GM19438 (cell line): Measurements from ENCODE around the gene MRRF.
"Not testable (repeated sequence)": the region's sequence is repeated elsewhere in the genome, so short reads cannot be mapped to it uniquely, and the experiment has no call there.

Source experiments
- ATAC-seq: cut with Tn5 transposase; IDR thresholded peaks from one replicate; pipeline ENCODE4 v1.9.1; 2021; ENCODE audit warnings: low read depth; ENCODE audit not compliant: unreplicated experiment

Gene MRRF

GRCh38 chr9:122330466-122330865, 65.8 kb downstream of the MRRF start:
- not testable (repeated sequence) for ATAC-seq

DNA sequence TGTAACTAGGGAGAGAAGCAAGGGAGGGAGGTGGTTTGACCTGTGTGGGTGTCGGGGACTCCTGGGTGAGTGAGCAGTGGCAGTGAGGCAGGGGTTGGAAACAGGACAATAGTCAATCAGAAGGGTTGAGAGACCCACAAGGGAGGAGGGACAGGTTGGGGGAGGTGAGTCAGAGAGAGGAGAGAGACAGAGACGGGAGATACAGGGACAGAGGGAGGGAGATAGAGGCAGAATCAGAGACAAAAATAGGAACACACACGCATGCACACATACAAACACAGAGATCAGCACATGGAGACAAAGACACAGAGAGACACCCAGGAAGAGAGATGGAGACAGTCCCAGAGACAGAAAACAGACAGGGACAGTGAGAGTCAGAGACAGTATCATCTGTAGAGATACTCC, 66.8 kb downstream of the MRRF start:
- ATAC-seq: no peak

GRCh38 chr9:122332083-122332482, 67.4 kb downstream of the MRRF start:
- no peak for ATAC-seq

DNA sequence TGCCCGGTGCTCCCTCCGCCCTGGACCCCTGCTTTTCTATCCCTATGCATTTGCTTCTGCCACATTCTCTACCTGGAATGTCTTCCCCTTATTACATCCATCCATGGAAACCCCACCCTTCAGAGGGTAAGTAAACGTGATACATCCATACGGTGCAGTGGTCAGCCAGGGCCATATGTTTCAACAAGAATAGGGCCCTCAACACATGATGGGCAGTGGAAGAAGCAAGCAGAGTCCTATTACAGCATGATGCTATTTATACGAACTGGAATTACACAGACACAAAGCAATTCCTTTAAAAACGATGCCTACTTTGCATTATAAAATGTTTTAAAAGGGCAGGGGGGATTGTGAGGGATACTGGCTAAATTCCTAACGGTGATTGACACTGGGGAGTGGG, 68.0 kb downstream of the MRRF start:
- ATAC-seq: no peak

- ATAC-seq: no peak
These were observed 68.6 kb downstream of the MRRF start for GRCh38 chr9:122333169-122333808.

- no peak for ATAC-seq
These were observed 70.2 kb downstream of the MRRF start for GRCh38 chr9:122334916-122335315.

DNA sequence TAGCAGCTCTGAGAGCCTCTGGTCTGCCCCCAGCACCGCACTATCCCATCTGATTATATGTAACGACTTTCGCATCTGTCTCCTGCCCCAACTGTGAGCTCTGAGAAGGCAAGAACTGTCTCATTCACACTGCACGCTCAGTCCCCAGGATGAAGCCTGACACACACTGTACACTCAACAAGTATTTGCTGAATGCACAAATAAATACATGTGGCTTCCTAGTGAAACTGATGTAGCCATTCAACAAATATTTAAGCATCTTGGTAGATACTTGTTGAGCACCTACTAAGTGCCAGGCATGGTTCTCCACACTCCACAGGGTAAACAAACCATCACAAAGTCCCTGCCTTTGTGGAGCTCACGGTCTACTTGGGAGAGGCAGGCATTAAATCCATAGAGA, 71.5 kb downstream of the MRRF start:
- no peak for ATAC-seq

GRCh38 chr9:122336866-122337555, 72.3 kb downstream of the MRRF start:
- no peak for ATAC-seq

DNA sequence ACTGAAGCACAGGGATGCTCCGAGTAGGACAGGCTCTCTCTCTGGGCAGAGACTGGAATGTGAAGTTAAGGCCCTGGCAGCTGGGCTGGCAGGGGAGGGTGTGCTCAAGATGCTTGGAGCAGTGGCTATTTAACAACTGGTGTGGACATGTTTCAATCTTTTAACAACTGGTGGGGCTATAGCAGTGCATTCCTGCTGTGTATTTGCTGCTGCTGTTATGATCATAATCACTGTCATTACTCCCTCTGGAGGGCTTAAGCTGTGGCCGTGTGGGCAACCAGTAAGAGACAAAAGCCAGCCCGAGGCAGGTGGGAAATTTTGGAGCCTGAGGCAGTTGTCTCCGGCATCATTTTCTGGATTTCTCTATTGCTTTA, 72.9 kb downstream of the MRRF start:
- ATAC-seq: no peak

DNA sequence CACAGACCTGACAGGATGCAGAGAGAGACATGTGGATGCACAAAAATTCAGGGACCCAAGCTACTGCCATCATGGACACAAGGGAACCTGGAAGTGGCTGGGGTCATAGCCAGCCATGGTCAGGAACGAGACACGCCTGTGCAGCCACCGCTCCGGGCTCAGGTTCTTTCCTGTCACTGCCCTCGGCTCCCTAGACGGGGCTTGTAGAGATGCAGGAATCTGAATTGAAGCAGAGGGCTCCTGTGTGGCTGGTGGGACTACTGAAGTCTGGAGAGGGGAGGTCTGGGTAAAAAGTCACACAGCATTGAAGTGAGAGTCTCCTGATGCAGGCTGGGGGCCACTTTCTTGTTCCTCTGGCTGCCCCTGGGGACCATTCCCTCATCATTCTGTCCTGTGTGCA, 73.9 kb downstream of the MRRF start:
- no peak for ATAC-seq

DNA sequence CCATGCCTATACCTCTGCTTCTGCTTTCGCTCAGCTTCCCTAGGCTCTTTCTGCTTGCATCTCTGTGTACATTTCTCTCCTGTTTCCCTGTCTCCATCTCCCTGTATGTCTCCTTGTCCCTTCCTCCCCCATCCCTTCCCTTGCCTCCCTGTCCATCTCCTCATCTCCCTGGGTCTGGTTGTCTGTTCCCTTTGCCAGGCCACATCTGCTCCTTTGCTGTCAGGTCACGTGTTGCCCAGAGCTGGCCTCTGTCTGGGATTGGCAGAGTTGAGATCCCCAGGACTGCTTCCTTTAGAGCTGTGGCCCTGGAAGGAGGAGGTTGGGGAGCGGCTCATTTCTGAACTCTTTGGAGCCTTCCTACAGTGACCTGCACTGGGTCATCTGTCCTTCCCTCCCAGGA, 74.3 kb downstream of the MRRF start:
- no peak for ATAC-seq

GRCh38 chr9:122339579-122339978, 74.9 kb downstream of the MRRF start:
- no peak for ATAC-seq

GRCh38 chr9:122340161-122340560, 75.5 kb downstream of the MRRF start:
- ATAC-seq: no peak

- ATAC-seq: no peak
These were observed 77.8 kb downstream of the MRRF start for GRCh38 chr9:122342323-122343050.

GRCh38 chr9:122346478-122347347, 82.0 kb downstream of the MRRF start:
- no peak for ATAC-seq

DNA sequence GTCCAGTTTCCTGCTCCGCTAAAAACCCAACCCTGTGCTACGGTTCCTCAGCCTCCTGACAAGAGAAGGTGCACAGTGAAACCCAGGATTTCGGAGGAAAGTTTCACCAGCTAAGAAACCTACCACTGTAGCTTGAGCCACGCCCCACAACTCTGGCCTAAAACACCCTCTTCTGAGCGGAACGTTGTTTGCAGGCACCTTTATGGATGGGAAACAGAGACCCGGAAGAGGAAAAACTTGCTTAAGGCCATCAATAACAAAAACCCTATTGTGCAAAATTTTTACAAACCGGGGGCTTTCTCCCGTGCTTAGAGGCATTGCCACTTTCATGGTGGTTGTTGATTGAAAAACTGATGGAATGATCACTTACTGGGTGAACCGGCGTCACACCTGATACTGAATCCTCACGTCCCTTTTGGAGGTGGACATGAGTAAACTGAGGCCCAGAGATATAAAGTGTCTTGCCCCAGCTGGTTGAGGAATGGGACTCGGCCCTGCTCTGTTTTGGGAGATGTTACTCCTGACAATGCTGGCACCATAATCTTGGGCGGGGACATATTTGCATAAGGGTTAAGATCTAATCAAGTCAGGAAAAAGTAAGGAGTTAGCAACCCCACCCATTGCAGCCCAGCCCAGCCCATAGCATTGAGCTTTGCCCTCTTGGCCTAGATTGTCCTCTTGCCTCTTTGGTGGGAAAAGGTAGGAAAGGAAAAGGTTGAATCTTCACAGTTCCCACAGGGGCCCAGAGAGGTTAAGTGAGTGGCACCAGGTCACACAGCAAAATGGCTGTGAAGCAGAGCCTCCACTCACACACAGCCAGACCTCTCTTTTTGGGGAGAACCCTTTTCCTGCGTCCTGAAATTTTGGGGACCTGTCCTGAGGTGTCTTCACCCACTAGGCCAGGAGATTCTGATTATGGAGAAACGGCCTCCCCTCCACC, 82.9 kb downstream of the MRRF start:
- ATAC-seq: no peak

DNA sequence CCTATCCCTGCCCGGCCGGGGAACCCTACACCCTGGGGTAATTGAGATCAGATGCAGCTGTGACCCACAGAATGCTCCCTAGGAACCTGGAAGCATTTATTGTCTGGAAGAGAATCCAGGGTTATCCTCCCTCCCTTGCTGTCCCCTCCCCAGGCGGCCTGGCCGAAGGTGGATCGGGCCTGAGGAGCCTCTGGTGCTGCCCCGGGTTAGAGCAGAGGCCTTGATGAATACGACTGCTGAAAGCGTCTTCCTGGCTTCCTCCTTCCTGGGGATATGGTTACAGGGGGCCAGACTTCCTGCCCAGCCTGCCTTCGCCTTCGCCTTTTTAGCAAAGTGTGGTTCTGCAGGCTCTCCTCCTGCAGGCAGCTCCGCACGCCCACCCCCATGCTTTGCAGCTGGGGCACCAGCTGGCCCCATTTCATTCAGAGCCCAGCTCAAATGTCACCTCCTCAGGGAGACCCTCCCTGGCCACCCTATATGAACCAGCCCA, 83.7 kb downstream of the MRRF start:
- ATAC-seq: no peak

GRCh38 chr9:122348791-122349190, 84.1 kb downstream of the MRRF start:
- ATAC-seq: no peak

DNA sequence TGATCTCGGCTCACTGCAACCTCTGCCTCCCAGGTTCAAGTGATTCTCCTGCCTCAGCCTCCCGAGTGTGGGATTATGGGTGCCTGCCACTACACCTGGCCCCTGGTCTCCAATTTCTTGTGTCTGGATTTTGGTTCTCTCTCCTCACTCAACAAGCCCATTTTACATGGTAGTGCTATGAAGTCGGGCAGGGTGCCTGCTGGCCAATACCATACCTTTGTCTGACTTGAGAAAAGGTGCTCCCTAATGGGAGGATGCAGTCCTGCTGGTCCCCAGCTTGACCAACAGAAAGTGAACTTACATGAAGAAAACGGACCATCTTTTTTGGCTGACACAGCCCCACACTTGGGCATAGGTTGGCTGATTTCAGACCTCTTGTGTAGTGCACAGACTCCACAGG, 84.5 kb downstream of the MRRF start:
- no peak for ATAC-seq
